Measurements from ENCODE around the gene RFX7. TPM values are rescaled to one million over a fixed set of nuclear protein-coding genes. Genes with fewer than 3 reads are reported as not detected.

The RFX7 gene
- total RNA-seq, 1 experiment from 2014 or later, result 18.1 TPM

GRCh38 chr15:56252386-56252785, 8.7 kb upstream of the RFX7 start:
- ChIA-PET CTCF (interaction anchor here (0.9 to 5.4 kb wide), 3 partner anchors 9 to 179 kb away, joined by 4 to 54 read pairs (median 6); no protein-coding TSS in a partner anchor), POLR2A (no interaction called here), RAD21 (ENCODE audit: low non-redundant PET in 1 of 2, low total read pairs in 2 of 2, uncharacterized antibody in 2 of 2, unreplicated experiment in 2 of 2) (no interaction called here)
- no peak overlapping the region for H3K9ac ChIP-seq (ENCODE audit: low read length)
- DNase-seq (ENCODE audit: low read depth, low spot score), result no peak
- H4K20me1 ChIP-seq (ENCODE audit: insufficient read depth), result no peaks in the 10 kb centered on the region
- no peak overlapping the region for H3K4me2 ChIP-seq (ENCODE audit: low read length)
- H2AFZ ChIP-seq (ENCODE audit: low read depth, low read length, poor library complexity, severe bottlenecking), result no peak overlapping the region
- H3K27me3 ChIP-seq (ENCODE audit: insufficient read depth, low read length), result no peaks in the 10 kb centered on the region
- ATAC-seq, result no peak
- no peaks in the 10 kb centered on the region for H3K4me1 ChIP-seq (ENCODE audit: control insufficient read depth in 1 of 2, insufficient read depth in 2 of 2, low read length in 2 of 2)
- intact Hi-C loops (cut with micrococcal nuclease), result no loop called here
- no peak overlapping the region for H3K27ac ChIP-seq (ENCODE audit: low read depth, low read length)
- H3K36me3 ChIP-seq (ENCODE audit: control insufficient read depth in 1 of 2, insufficient read depth in 2 of 2, low read length in 2 of 2), result no peaks in the 10 kb centered on the region
- TF ChIP-seq, protein P1, sequence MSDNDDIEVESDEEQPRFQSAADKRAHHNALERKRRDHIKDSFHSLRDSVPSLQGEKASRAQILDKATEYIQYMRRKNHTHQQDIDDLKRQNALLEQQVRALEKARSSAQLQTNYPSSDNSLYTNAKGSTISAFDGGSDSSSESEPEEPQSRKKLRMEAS (IDR thresholded peaks at IDR 0.05), result no peak
- TF ChIP-seq YY1 (IDR thresholded peaks at IDR 0.05; ENCODE audit: extremely low read depth, insufficient replicate concordance, low read depth, low read length), result no peak
- TF ChIP-seq CEBPB (IDR thresholded peaks at IDR 0.05; ENCODE audit: low read depth), result no peak
- TF ChIP-seq CTCF (IDR thresholded peaks at IDR 0.05 in 2 of 3, conservative IDR thresholded peaks at IDR 0.05 in 1 of 3; ENCODE audit: borderline replicate concordance in 1 of 3, insufficient read depth in 1 of 3, low read depth in 2 of 3, low read length in 2 of 3), result no peak
- no peak for TF ChIP-seq ZFX (IDR thresholded peaks at IDR 0.05)
- no peak for TF ChIP-seq SRF (IDR thresholded peaks at IDR 0.05; ENCODE audit: low read depth)
- TF ChIP-seq SP1 (IDR thresholded peaks at IDR 0.05; ENCODE audit: low read depth), result no peak
- no peak for TF ChIP-seq RAD21 (IDR thresholded peaks at IDR 0.05; ENCODE audit: low read depth)
- no peak for TF ChIP-seq SIN3A (IDR thresholded peaks at IDR 0.05; ENCODE audit: low read depth)
- no peak for TF ChIP-seq FOSL1 (IDR thresholded peaks at IDR 0.05; ENCODE audit: low read depth)
- no peak for TF ChIP-seq JUND (IDR thresholded peaks at IDR 0.05)
- no peak for TF ChIP-seq CBX3 (IDR thresholded peaks at IDR 0.05; ENCODE audit: low read depth)
- TF ChIP-seq POLR2A (IDR thresholded peaks at IDR 0.05; ENCODE audit: borderline replicate concordance, extremely low read depth, insufficient read depth, insufficient read length), result no peak
- no peak for TF ChIP-seq REST (IDR thresholded peaks at IDR 0.05; ENCODE audit: low read depth)
- no peak for TF ChIP-seq ZBTB33 (IDR thresholded peaks at IDR 0.05; ENCODE audit: extremely low read depth, insufficient replicate concordance, low read length)
- TF ChIP-seq ELF1 (IDR thresholded peaks at IDR 0.05; ENCODE audit: borderline replicate concordance, low read depth), result no peak
- no peak for TF ChIP-seq ATF3 (IDR thresholded peaks at IDR 0.05)
- TF ChIP-seq ZNF274 (IDR thresholded peaks at IDR 0.05; ENCODE audit: low read depth, low read length), result no peak
- no peak for TF ChIP-seq EZH2 (IDR thresholded peaks at IDR 0.05)
- TF ChIP-seq EGR1 (IDR thresholded peaks at IDR 0.05; ENCODE audit: low read depth), result no peak
- H3K79me2 ChIP-seq (ENCODE audit: insufficient read depth, low read length), result no peaks in the 10 kb centered on the region
- no peaks in the 10 kb centered on the region for H3K9me3 ChIP-seq (ENCODE audit: control insufficient read depth in 1 of 2, insufficient read depth in 1 of 2, low read depth in 1 of 2, low read length in 2 of 2)
- H3K9me2 ChIP-seq (ENCODE audit: insufficient read depth), result no peaks in the 10 kb centered on the region
- no TSS peak for BruUV-seq (replicated peaks)
- no peak overlapping the region for H3K4me3 ChIP-seq (replicated peaks in 1 of 2; ENCODE audit: low read depth in 1 of 2, low read length in 2 of 2)
